Measurements from ENCODE around the gene RSPH1. TPM values are rescaled to one million over a fixed set of nuclear protein-coding genes. Genes with fewer than 3 reads are reported as not detected.
A peak's percentile ranks its signal among the peaks of the same experiment; 100 is the strongest.

RSPH1 gene
- total RNA-seq, 1 donor from 2014 or later, result 0.10 TPM

- no peak for DNase-seq
Measured at GRCh38 chr21:42425591-42425990, 70.4 kb downstream of the RSPH1 start.

GRCh38 chr21:42424914-42425541, 71.0 kb downstream of the RSPH1 start:
- peak; percentile 20 for DNase-seq

GRCh38 chr21:42423685-42424084, 72.3 kb downstream of the RSPH1 start:
- DNase-seq, result no peak

- no peak for DNase-seq
Measured at GRCh38 chr21:42423197-42423675, 72.8 kb downstream of the RSPH1 start.

Other genes with a start within 250 kb of the RSPH1 start
- gene TFF3, start 180.8 kb downstream of the RSPH1 start, total RNA-seq, result 30.9 TPM
- gene TFF2, start 145.2 kb downstream of the RSPH1 start, total RNA-seq, result not detected
- not detected for gene TFF1, start 129.7 kb downstream of the RSPH1 start, total RNA-seq
- 0.21 TPM for gene TMPRSS3, start 100.2 kb downstream of the RSPH1 start, total RNA-seq
- 0.41 TPM for gene UBASH3A, start 92.3 kb downstream of the RSPH1 start, total RNA-seq
- 12.7 TPM for gene SLC37A1, start 17.6 kb upstream of the RSPH1 start, total RNA-seq
- 9.8 TPM for gene PDE9A, start 157.4 kb upstream of the RSPH1 start, total RNA-seq

All from tongue (tissue), 2 donors.